Measurements from ENCODE around the gene CTDSPL.

- no peak for TF ChIP-seq SIN3A (conservative IDR thresholded peaks at IDR 0.05 in 1 of 2, IDR thresholded peaks at IDR 0.05 in 1 of 2; ENCODE audit: low read depth in 1 of 2, low read length in 2 of 2)
- TF ChIP-seq MAFK (IDR thresholded peaks at IDR 0.05; ENCODE audit: low read depth, low read length) = no peak
- no peak for TF ChIP-seq POLR2A (IDR thresholded peaks at IDR 0.05; ENCODE audit: control extremely low read depth in 1 of 2, low read depth in 2 of 2, low read length in 2 of 2)
- TF ChIP-seq, protein P1, sequence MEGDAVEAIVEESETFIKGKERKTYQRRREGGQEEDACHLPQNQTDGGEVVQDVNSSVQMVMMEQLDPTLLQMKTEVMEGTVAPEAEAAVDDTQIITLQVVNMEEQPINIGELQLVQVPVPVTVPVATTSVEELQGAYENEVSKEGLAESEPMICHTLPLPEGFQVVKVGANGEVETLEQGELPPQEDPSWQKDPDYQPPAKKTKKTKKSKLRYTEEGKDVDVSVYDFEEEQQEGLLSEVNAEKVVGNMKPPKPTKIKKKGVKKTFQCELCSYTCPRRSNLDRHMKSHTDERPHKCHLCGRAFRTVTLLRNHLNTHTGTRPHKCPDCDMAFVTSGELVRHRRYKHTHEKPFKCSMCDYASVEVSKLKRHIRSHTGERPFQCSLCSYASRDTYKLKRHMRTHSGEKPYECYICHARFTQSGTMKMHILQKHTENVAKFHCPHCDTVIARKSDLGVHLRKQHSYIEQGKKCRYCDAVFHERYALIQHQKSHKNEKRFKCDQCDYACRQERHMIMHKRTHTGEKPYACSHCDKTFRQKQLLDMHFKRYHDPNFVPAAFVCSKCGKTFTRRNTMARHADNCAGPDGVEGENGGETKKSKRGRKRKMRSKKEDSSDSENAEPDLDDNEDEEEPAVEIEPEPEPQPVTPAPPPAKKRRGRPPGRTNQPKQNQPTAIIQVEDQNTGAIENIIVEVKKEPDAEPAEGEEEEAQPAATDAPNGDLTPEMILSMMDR (IDR thresholded peaks at IDR 0.05; ENCODE audit: control extremely low read depth in 1 of 3, insufficient read depth in 1 of 3, low read depth in 1 of 3, low read length in 3 of 3) = no peak
- no peak for TF ChIP-seq EZH2 (IDR thresholded peaks at IDR 0.05; ENCODE audit: low read depth, low read length, severe bottlenecking)
- TF ChIP-seq CREB1 (IDR thresholded peaks at IDR 0.05) = no peak
- no peak for TF ChIP-seq RAD21 (IDR thresholded peaks at IDR 0.05 in 1 of 2, conservative IDR thresholded peaks at IDR 0.05 in 1 of 2; ENCODE audit: low read depth in 2 of 2, low read length in 2 of 2)
Measured at GRCh38 chr3:37954881-37955280, 93.2 kb downstream of the CTDSPL start.
